ENCODE data around the gene MAP3K8. TPM values are rescaled to one million over a fixed set of nuclear protein-coding genes. Genes with fewer than 3 reads are reported as not detected.

MAP3K8 gene
- polyA plus RNA-seq, 3 donors = 54.5 to 206 (median 59.2) TPM

- peak overlapping the region in 1 of 2 donors; percentile 32 for H3K27ac ChIP-seq (ENCODE audit: low read depth in 1 of 2, low read length in 2 of 2)
- peaks cover 55 to 62% of the 10 kb centered on the region in 2 donors for H3K4me1 ChIP-seq (ENCODE audit: control insufficient read depth in 1 of 2, insufficient read depth in 2 of 2, low read length in 2 of 2)
- H4K20me1 ChIP-seq (ENCODE audit: insufficient read depth, low read length) = no peaks in the 10 kb centered on the region
- H3K27me3 ChIP-seq (ENCODE audit: control insufficient read depth in 2 of 2, insufficient read depth in 2 of 2, low read length in 2 of 2) = no peaks in the 10 kb centered on the region
- intact Hi-C loops (cut with micrococcal nuclease) = loop anchor here in 1 of 2 donors (5.0 kb wide), 1 partner anchor 40 kb away; no protein-coding TSS in a partner anchor
- Mint-ChIP-seq H3K27me3 (ENCODE audit: low read depth in 3 of 3) (peaks cover 0 to 2% (median 0%) of the 10 kb centered on the region in 3 donors), H3K36me3 (no peaks in the 10 kb centered on the region), H3K4me3 (peak overlapping the region in 1 of 2 donors; percentile 20), H3K27ac (peak overlapping the region in 5 of 7 donors; percentile 8 to 75 (median 45)), H3K4me1 (peaks cover 77% of the 10 kb centered on the region), H3K9me3 (peaks cover 0 to 2% (median 0%) of the 10 kb centered on the region in 7 donors)
- no peaks in the 10 kb centered on the region for H3K9me3 ChIP-seq (replicated peaks in 1 of 2; ENCODE audit: control insufficient read depth in 1 of 2, insufficient read depth in 1 of 2, low read length in 2 of 2)
- TF ChIP-seq CTCF (IDR thresholded peaks at IDR 0.05) = no peak
- 42% methylated on average over 9 of the region's 11 CpGs for WGBS (ENCODE audit: insufficient coverage)
- H2AFZ ChIP-seq (ENCODE audit: insufficient read depth, low read depth, low read length, poor library complexity, severe bottlenecking) = peak overlapping the region; percentile 41
- H3K9ac ChIP-seq (ENCODE audit: insufficient read depth, low read length, poor library complexity, severe bottlenecking) = no peak overlapping the region
- no peaks in the 10 kb centered on the region for H3K79me2 ChIP-seq (ENCODE audit: insufficient read depth, low read length)
- no peaks in the 10 kb centered on the region for H3K36me3 ChIP-seq (replicated peaks in 1 of 2; ENCODE audit: control insufficient read depth in 1 of 2, insufficient read depth in 2 of 2, low read length in 2 of 2)
- no peak overlapping the region for H3K4me3 ChIP-seq (replicated peaks in 1 of 3; ENCODE audit: low read depth in 2 of 3, low read length in 3 of 3)
- H3K4me2 ChIP-seq (replicated peaks; ENCODE audit: extremely low read depth, low read length, poor library complexity, severe bottlenecking) = no peak overlapping the region
- peak in 1 of 3 donors; percentile 27 for DNase-seq
These were observed 68.5 kb downstream of the MAP3K8 start for GRCh38 chr10:30502266-30503060.

- Mint-ChIP-seq H3K4me1 (peaks cover 66% of the 10 kb centered on the region), H3K36me3 (no peaks in the 10 kb centered on the region), H3K27ac (peak overlapping the region; percentile 2 to 96 (median 96)), H3K9me3 (peaks cover 0 to 2% (median 0%) of the 10 kb centered on the region in 7 donors), H3K4me3 (no peak overlapping the region), H3K27me3 (ENCODE audit: low read depth in 3 of 3) (no peaks in the 10 kb centered on the region)
- H3K27me3 ChIP-seq (ENCODE audit: control insufficient read depth in 2 of 2, insufficient read depth in 2 of 2, low read length in 2 of 2) = no peaks in the 10 kb centered on the region
- H3K4me2 ChIP-seq (replicated peaks; ENCODE audit: extremely low read depth, low read length, poor library complexity, severe bottlenecking) = no peak overlapping the region
- 81% methylated on average over 10 of the region's 10 CpGs for WGBS (ENCODE audit: insufficient coverage)
- no peaks in the 10 kb centered on the region for H3K9me3 ChIP-seq (replicated peaks in 1 of 2; ENCODE audit: control insufficient read depth in 1 of 2, insufficient read depth in 1 of 2, low read length in 2 of 2)
- no peaks in the 10 kb centered on the region for H3K36me3 ChIP-seq (replicated peaks in 1 of 2; ENCODE audit: control insufficient read depth in 1 of 2, insufficient read depth in 2 of 2, low read length in 2 of 2)
- no peak overlapping the region for H3K4me3 ChIP-seq (replicated peaks in 1 of 3; ENCODE audit: low read depth in 2 of 3, low read length in 3 of 3)
- peaks cover 47 to 49% of the 10 kb centered on the region in 2 donors for H3K4me1 ChIP-seq (ENCODE audit: control insufficient read depth in 1 of 2, insufficient read depth in 2 of 2, low read length in 2 of 2)
- no peaks in the 10 kb centered on the region for H3K79me2 ChIP-seq (ENCODE audit: insufficient read depth, low read length)
- H2AFZ ChIP-seq (ENCODE audit: insufficient read depth, low read depth, low read length, poor library complexity, severe bottlenecking) = no peak overlapping the region
- peak in 2 of 3 donors; percentile 20 to 77 for DNase-seq
- peak overlapping the region in 1 of 2 donors; percentile 85 for H3K27ac ChIP-seq (ENCODE audit: low read depth in 1 of 2, low read length in 2 of 2)
- no peaks in the 10 kb centered on the region for H4K20me1 ChIP-seq (ENCODE audit: insufficient read depth, low read length)
- no peak for TF ChIP-seq CTCF (IDR thresholded peaks at IDR 0.05)
- intact Hi-C loops (cut with micrococcal nuclease) = loop anchor here in 1 of 2 donors (5.0 kb wide), 1 partner anchor 41 kb away; no protein-coding TSS in a partner anchor
- H3K9ac ChIP-seq (ENCODE audit: insufficient read depth, low read length, poor library complexity, severe bottlenecking) = no peak overlapping the region
These were observed 69.8 kb downstream of the MAP3K8 start for GRCh38 chr10:30503700-30504266.

All from CD14-positive monocyte (primary cell).